ENCODE results near the gene MYL2.

Gene MYL2

GRCh38 chr12:110920324-110920910 lies at the start of gene MYL2:
MYL2 (minus strand) TSS chr12:110920579; CDS start chr12:110920529, 50 bp downstream.
- no peaks in the 10 kb centered on the region for H3K27me3 ChIP-seq (replicated peaks; ENCODE audit: control insufficient read depth, insufficient read depth, low read length)
- H3K4me3 ChIP-seq (replicated peaks; ENCODE audit: low read depth, low read length) = no peak within 1 kb of the TSS
- no peak for DNase-seq (ENCODE audit: extremely low read depth, insufficient read length)
- H3K36me3 ChIP-seq (ENCODE audit: control insufficient read depth, insufficient read depth, low read length) = no peaks in the 10 kb centered on the region
- TF ChIP-seq CTCF (IDR thresholded peaks at IDR 0.05; ENCODE audit: insufficient read depth, low read length, poor library complexity, severe bottlenecking) = no peak

- DNase-seq (ENCODE audit: extremely low read depth, insufficient read length) = no peak
- Histone ChIP-seq H3K4me3 (replicated peaks; ENCODE audit: low read depth, low read length) (no peak overlapping the region), H3K27me3 (replicated peaks; ENCODE audit: control insufficient read depth, insufficient read depth, low read length) (peaks cover 1% of the 10 kb centered on the region; the same call in 1 of the 2 replicates), H3K36me3 (ENCODE audit: control insufficient read depth, insufficient read depth, low read length) (no peaks in the 10 kb centered on the region)
- TF ChIP-seq CTCF (IDR thresholded peaks at IDR 0.05; ENCODE audit: insufficient read depth, low read length, poor library complexity, severe bottlenecking) = no peak
These were observed 45.8 kb upstream of the MYL2 start for GRCh38 chr12:110966081-110966760.

- no peak for TF ChIP-seq CTCF (IDR thresholded peaks at IDR 0.05; ENCODE audit: insufficient read depth, low read length, poor library complexity, severe bottlenecking)
- no peak for DNase-seq (ENCODE audit: extremely low read depth, insufficient read length)
- Histone ChIP-seq H3K36me3 (ENCODE audit: control insufficient read depth, insufficient read depth, low read length) (no peaks in the 10 kb centered on the region), H3K27me3 (replicated peaks; ENCODE audit: control insufficient read depth, insufficient read depth, low read length) (peaks cover 1% of the 10 kb centered on the region; the same call in 1 of the 2 replicates), H3K4me3 (replicated peaks; ENCODE audit: low read depth, low read length) (no peak overlapping the region)
These were observed 45.2 kb upstream of the MYL2 start for GRCh38 chr12:110965574-110965973.

GRCh38 chr12:110960795-110961194 lies 40.4 kb upstream of the MYL2 start:
- TF ChIP-seq CTCF (IDR thresholded peaks at IDR 0.05; ENCODE audit: insufficient read depth, low read length, poor library complexity, severe bottlenecking) = no peak
- no peak for DNase-seq (ENCODE audit: extremely low read depth, insufficient read length)
- H3K27me3 ChIP-seq (replicated peaks; ENCODE audit: control insufficient read depth, insufficient read depth, low read length) = no peaks in the 10 kb centered on the region

GRCh38 chr12:110957652-110958051 lies 37.3 kb upstream of the MYL2 start:
- no peak overlapping the region for H3K4me3 ChIP-seq (replicated peaks; ENCODE audit: low read depth, low read length)
- no peak for DNase-seq (ENCODE audit: extremely low read depth, insufficient read length)
- no peak for TF ChIP-seq CTCF (IDR thresholded peaks at IDR 0.05; ENCODE audit: insufficient read depth, low read length, poor library complexity, severe bottlenecking)
- no peaks in the 10 kb centered on the region for H3K27me3 ChIP-seq (replicated peaks; ENCODE audit: control insufficient read depth, insufficient read depth, low read length)
- H3K36me3 ChIP-seq (ENCODE audit: control insufficient read depth, insufficient read depth, low read length) = no peaks in the 10 kb centered on the region

More at GRCh38 chr12:110960795-110961194, 40.4 kb upstream of the MYL2 start:
- H3K36me3 ChIP-seq (ENCODE audit: control insufficient read depth, insufficient read depth, low read length) = no peaks in the 10 kb centered on the region
- no peak overlapping the region for H3K4me3 ChIP-seq (replicated peaks; ENCODE audit: low read depth, low read length)
